ENCODE data around the gene TMEM121B.

TMEM121B gene

GRCh38 chr22:17102297-17102667 lies 18.9 kb downstream of the TMEM121B start:
- Histone ChIP-seq H3K9me3 (ENCODE audit: control extremely low read depth in 1 of 5, control insufficient read depth in 4 of 5, insufficient read depth in 2 of 5, low read depth in 1 of 5, low read length in 4 of 5) (no peaks in the 10 kb centered on the region), H3K27me3 (replicated peaks in 2 of 5; ENCODE audit: control insufficient read depth in 4 of 5, insufficient read depth in 5 of 5, low read length in 4 of 5) (peaks cover 0 to 8% (median 0%) of the 10 kb centered on the region in 5 experiments), H3K27ac (ENCODE audit: insufficient read depth in 1 of 2, low read depth in 1 of 2, low read length in 2 of 2, poor library complexity in 1 of 2, severe bottlenecking in 2 of 2) (no peak overlapping the region), H3K4me3 (ENCODE audit: control insufficient read depth in 1 of 7, extremely low read depth in 1 of 7, insufficient read depth in 4 of 7, low read depth in 2 of 7, low read length in 6 of 7) (no peak overlapping the region), H3K4me1 (ENCODE audit: control extremely low read depth in 1 of 4, control insufficient read depth in 4 of 4, insufficient read depth in 4 of 4, low read length in 3 of 4) (peaks cover 30 to 96% (median 71%) of the 10 kb centered on the region in 4 experiments), H3K36me3 (ENCODE audit: control insufficient read depth in 4 of 4, insufficient read depth in 4 of 4, low read length in 3 of 4) (peaks cover 7 to 78% (median 30%) of the 10 kb centered on the region in 4 experiments)
- WGBS (ENCODE audit: insufficient coverage): 88% methylated on average over 5 of the region's 7 CpGs
- ChIA-PET POLR2A (no interaction called here), CTCF (no interaction called here)
- peak in 2 of 3 donors; percentile 82 to 84 for DNase-seq

GRCh38 chr22:17101475-17102296 lies 19.5 kb downstream of the TMEM121B start:
- Histone ChIP-seq H3K9me3 (ENCODE audit: control extremely low read depth in 1 of 5, control insufficient read depth in 4 of 5, insufficient read depth in 2 of 5, low read depth in 1 of 5, low read length in 4 of 5) (no peaks in the 10 kb centered on the region), H3K27ac (ENCODE audit: insufficient read depth in 1 of 2, low read depth in 1 of 2, low read length in 2 of 2, poor library complexity in 1 of 2, severe bottlenecking in 2 of 2) (no peak overlapping the region), H3K4me3 (ENCODE audit: control insufficient read depth in 1 of 7, extremely low read depth in 1 of 7, insufficient read depth in 4 of 7, low read depth in 2 of 7, low read length in 6 of 7) (no peak overlapping the region), H3K4me1 (ENCODE audit: control extremely low read depth in 1 of 4, control insufficient read depth in 4 of 4, insufficient read depth in 4 of 4, low read length in 3 of 4) (peaks cover 29 to 96% (median 71%) of the 10 kb centered on the region in 4 experiments), H3K27me3 (replicated peaks in 2 of 5; ENCODE audit: control insufficient read depth in 4 of 5, insufficient read depth in 5 of 5, low read length in 4 of 5) (peaks cover 0 to 8% (median 0%) of the 10 kb centered on the region in 5 experiments), H3K36me3 (ENCODE audit: control insufficient read depth in 4 of 4, insufficient read depth in 4 of 4, low read length in 3 of 4) (peaks cover 7 to 82% (median 30%) of the 10 kb centered on the region in 4 experiments)
- peak in 2 of 3 donors; percentile 28 to 33 for DNase-seq
- 91% methylated on average over 12 of the region's 14 CpGs for WGBS (ENCODE audit: insufficient coverage)
- ChIA-PET POLR2A (no interaction called here), CTCF (no interaction called here)

GRCh38 chr22:17100621-17101020 lies 20.5 kb downstream of the TMEM121B start:
- POLR2A ChIA-PET: no interaction called here
- peaks cover 7 to 73% (median 29%) of the 10 kb centered on the region in 4 experiments for H3K36me3 ChIP-seq (ENCODE audit: control insufficient read depth in 4 of 4, insufficient read depth in 4 of 4, low read length in 3 of 4)

GRCh38 chr22:17098379-17098819 lies 22.8 kb downstream of the TMEM121B start:
- ChIA-PET CTCF (interaction anchor here (1.2 to 2.3 kb wide), 5 partner anchors 10 to 75 kb away, joined by 3 to 11 read pairs (median 4); no protein-coding TSS in a partner anchor), POLR2A (interaction anchor here (0.7 kb wide), 1 partner anchor 9 kb away, joined by 4 read pairs; no protein-coding TSS in a partner anchor)
- Histone ChIP-seq H3K4me1 (ENCODE audit: control extremely low read depth in 1 of 4, control insufficient read depth in 4 of 4, insufficient read depth in 4 of 4, low read length in 3 of 4) (peaks cover 32 to 83% (median 49%) of the 10 kb centered on the region in 4 experiments), H3K4me3 (ENCODE audit: control insufficient read depth in 1 of 7, extremely low read depth in 1 of 7, insufficient read depth in 4 of 7, low read depth in 2 of 7, low read length in 6 of 7) (peak overlapping the region in 3 of 7 experiments; percentile 15 to 19 (median 17)), H3K27me3 (replicated peaks in 2 of 5; ENCODE audit: control insufficient read depth in 4 of 5, insufficient read depth in 5 of 5, low read length in 4 of 5) (peaks cover 0 to 3% (median 0%) of the 10 kb centered on the region in 5 experiments), H3K9me3 (ENCODE audit: control extremely low read depth in 1 of 5, control insufficient read depth in 4 of 5, insufficient read depth in 2 of 5, low read depth in 1 of 5, low read length in 4 of 5) (no peaks in the 10 kb centered on the region), H3K36me3 (ENCODE audit: control insufficient read depth in 4 of 4, insufficient read depth in 4 of 4, low read length in 3 of 4) (peaks cover 2 to 60% (median 20%) of the 10 kb centered on the region in 4 experiments), H3K27ac (ENCODE audit: insufficient read depth in 1 of 2, low read depth in 1 of 2, low read length in 2 of 2, poor library complexity in 1 of 2, severe bottlenecking in 2 of 2) (no peak overlapping the region)
- DNase-seq: peak; percentile 53 to 89 (median 84)
- 0% methylated on average over 4 of the region's 7 CpGs for WGBS (ENCODE audit: insufficient coverage)

More at GRCh38 chr22:17100621-17101020, 20.5 kb downstream of the TMEM121B start:
- WGBS (ENCODE audit: insufficient coverage): 67% methylated on average over 5 of the region's 6 CpGs
- Histone ChIP-seq H3K4me1 (ENCODE audit: control extremely low read depth in 1 of 4, control insufficient read depth in 4 of 4, insufficient read depth in 4 of 4, low read length in 3 of 4) (peaks cover 26 to 96% (median 62%) of the 10 kb centered on the region in 4 experiments), H3K9me3 (ENCODE audit: control extremely low read depth in 1 of 5, control insufficient read depth in 4 of 5, insufficient read depth in 2 of 5, low read depth in 1 of 5, low read length in 4 of 5) (no peaks in the 10 kb centered on the region), H3K27ac (ENCODE audit: insufficient read depth in 1 of 2, low read depth in 1 of 2, low read length in 2 of 2, poor library complexity in 1 of 2, severe bottlenecking in 2 of 2) (no peak overlapping the region), H3K27me3 (replicated peaks in 2 of 5; ENCODE audit: control insufficient read depth in 4 of 5, insufficient read depth in 5 of 5, low read length in 4 of 5) (peaks cover 0 to 8% (median 0%) of the 10 kb centered on the region in 5 experiments), H3K4me3 (ENCODE audit: control insufficient read depth in 1 of 7, extremely low read depth in 1 of 7, insufficient read depth in 4 of 7, low read depth in 2 of 7, low read length in 6 of 7) (no peak overlapping the region)
- DNase-seq: no peak
- CTCF ChIA-PET: no interaction called here

- DNase-seq: no peak
- H3K27ac ChIP-seq (ENCODE audit: insufficient read depth in 1 of 2, low read depth in 1 of 2, low read length in 2 of 2, poor library complexity in 1 of 2, severe bottlenecking in 2 of 2): no peak overlapping the region
- H3K36me3 ChIP-seq (ENCODE audit: control insufficient read depth in 4 of 4, insufficient read depth in 4 of 4, low read length in 3 of 4): peaks cover 0 to 58% (median 18%) of the 10 kb centered on the region in 4 experiments
- POLR2A ChIA-PET: no interaction called here
- H3K27me3 ChIP-seq (replicated peaks in 2 of 5; ENCODE audit: control insufficient read depth in 4 of 5, insufficient read depth in 5 of 5, low read length in 4 of 5): peaks cover 0 to 3% (median 0%) of the 10 kb centered on the region in 5 experiments
- peaks cover 32 to 76% (median 49%) of the 10 kb centered on the region in 4 experiments for H3K4me1 ChIP-seq (ENCODE audit: control extremely low read depth in 1 of 4, control insufficient read depth in 4 of 4, insufficient read depth in 4 of 4, low read length in 3 of 4)
- H3K9me3 ChIP-seq (ENCODE audit: control extremely low read depth in 1 of 5, control insufficient read depth in 4 of 5, insufficient read depth in 2 of 5, low read depth in 1 of 5, low read length in 4 of 5): no peaks in the 10 kb centered on the region
- H3K4me3 ChIP-seq (ENCODE audit: control insufficient read depth in 1 of 7, extremely low read depth in 1 of 7, insufficient read depth in 4 of 7, low read depth in 2 of 7, low read length in 6 of 7): peak overlapping the region in 1 of 7 experiments; percentile 1
- CTCF ChIA-PET: interaction anchor here (1.2 to 2.3 kb wide), 5 partner anchors 9 to 75 kb away, joined by 3 to 11 read pairs (median 5); no protein-coding TSS in a partner anchor
- WGBS (ENCODE audit: insufficient coverage): 98% methylated on average over 5 of the region's 6 CpGs
Measured at GRCh38 chr22:17097701-17098100, 23.5 kb downstream of the TMEM121B start.

- no peak for DNase-seq
- Histone ChIP-seq H3K9me3 (ENCODE audit: control extremely low read depth in 1 of 5, control insufficient read depth in 4 of 5, insufficient read depth in 2 of 5, low read depth in 1 of 5, low read length in 4 of 5) (no peaks in the 10 kb centered on the region), H3K27ac (ENCODE audit: insufficient read depth in 1 of 2, low read depth in 1 of 2, low read length in 2 of 2, poor library complexity in 1 of 2, severe bottlenecking in 2 of 2) (no peak overlapping the region), H3K4me1 (ENCODE audit: control extremely low read depth in 1 of 4, control insufficient read depth in 4 of 4, insufficient read depth in 4 of 4, low read length in 3 of 4) (peaks cover 32 to 74% (median 45%) of the 10 kb centered on the region in 4 experiments), H3K4me3 (ENCODE audit: control insufficient read depth in 1 of 7, extremely low read depth in 1 of 7, insufficient read depth in 4 of 7, low read depth in 2 of 7, low read length in 6 of 7) (no peak overlapping the region), H3K36me3 (ENCODE audit: control insufficient read depth in 4 of 4, insufficient read depth in 4 of 4, low read length in 3 of 4) (peaks cover 0 to 55% (median 18%) of the 10 kb centered on the region in 4 experiments), H3K27me3 (replicated peaks in 2 of 5; ENCODE audit: control insufficient read depth in 4 of 5, insufficient read depth in 5 of 5, low read length in 4 of 5) (peaks cover 0 to 3% (median 0%) of the 10 kb centered on the region in 5 experiments)
- CTCF ChIA-PET: interaction anchor here (1.9 to 2.3 kb wide), 3 partner anchors 9 to 19 kb away, joined by 6 to 11 read pairs (median 8); no protein-coding TSS in a partner anchor
- WGBS (ENCODE audit: insufficient coverage): 84% methylated on average over 4 of the region's 6 CpGs
- POLR2A ChIA-PET: no interaction called here
Measured at GRCh38 chr22:17097062-17097461, 24.1 kb downstream of the TMEM121B start.
